SK-MEL-5 (cell line): Measurements from ENCODE around the gene GALM. TPM values are rescaled to one million over a fixed set of nuclear protein-coding genes. Genes with fewer than 3 reads are reported as not detected.
"Not testable (repeated sequence)": the region's sequence is repeated elsewhere in the genome, so short reads cannot be mapped to it uniquely, and the experiment has no call there.

Experiments used
- DNase-seq: peaks from one replicate; pipeline ENCODE4 v3.0.0-alpha.2; 2016; ENCODE audit warnings: low read depth, low spot score
- in situ Hi-C: cut with HindIII; loops from 2 replicates; pipeline ENCODE4 v1.10.0; 2016; ENCODE audit warnings: low sequenced_read_pairs, high pct_unique_total_duplicates, low pct_unique_long_range_greater_than_20kb
- total RNA-seq: library from RNA; depleted of rRNA; stranded (reverse); fragments of >200 nt; shearing (Covaris generic); gene quantifications from 2 replicates; pipeline ENCODE4 v1.2.3, GENCODE V29; 2014

The GALM gene
- total RNA-seq, 1 experiment from 2014 or later, result 38.1 TPM

- peak; percentile 86 for DNase-seq
- in situ Hi-C loops, result no loop called here
These were observed 54.8 kb downstream of the GALM start for GRCh38 chr2:38720613-38721241.

GRCh38 chr2:38722271-38723061 lies 56.6 kb downstream of the GALM start:
- DNase-seq, result no peak
- in situ Hi-C loops, result no loop called here

- no peak for DNase-seq
- in situ Hi-C loops, result no loop called here
These were observed 57.3 kb downstream of the GALM start for GRCh38 chr2:38723173-38723572.

GRCh38 chr2:38727661-38728060 lies 61.7 kb downstream of the GALM start:
- no peak for DNase-seq
- in situ Hi-C loops, result loop anchor here (25.0 kb wide), 1 partner anchor 165 kb away; no protein-coding TSS in a partner anchor

DNA sequence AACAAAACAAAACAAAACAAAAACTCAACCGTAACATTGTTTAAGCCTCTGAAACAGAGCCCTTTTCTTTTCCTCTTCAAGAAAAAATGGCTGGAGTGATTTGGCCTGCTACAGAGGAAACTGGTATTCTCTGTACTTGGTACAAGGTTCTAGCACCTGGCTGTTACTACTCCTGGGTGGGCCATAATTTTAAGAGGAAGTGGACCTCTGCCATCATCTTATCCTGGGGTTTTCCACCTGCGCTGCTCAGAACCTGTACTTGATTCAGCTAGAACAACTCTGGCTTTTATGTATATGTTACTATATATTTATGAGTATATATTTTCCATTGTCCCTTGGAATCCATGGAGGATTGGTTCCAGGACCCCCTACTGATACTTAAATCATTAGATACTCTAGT lies 62.8 kb downstream of the GALM start:
- in situ Hi-C loops, result loop anchor here (25.0 kb wide), 1 partner anchor 166 kb away; no protein-coding TSS in a partner anchor
- DNase-seq, result no peak

GRCh38 chr2:38731090-38731489 lies 65.2 kb downstream of the GALM start:
- in situ Hi-C loops, result loop anchor here (25.0 kb wide), 1 partner anchor 169 kb away; no protein-coding TSS in a partner anchor
- DNase-seq, result no peak

- no peak for DNase-seq
- in situ Hi-C loops, result loop anchor here (25.0 kb wide), 1 partner anchor 169 kb away; no protein-coding TSS in a partner anchor
These were observed 65.8 kb downstream of the GALM start for GRCh38 chr2:38731684-38732221.

DNA sequence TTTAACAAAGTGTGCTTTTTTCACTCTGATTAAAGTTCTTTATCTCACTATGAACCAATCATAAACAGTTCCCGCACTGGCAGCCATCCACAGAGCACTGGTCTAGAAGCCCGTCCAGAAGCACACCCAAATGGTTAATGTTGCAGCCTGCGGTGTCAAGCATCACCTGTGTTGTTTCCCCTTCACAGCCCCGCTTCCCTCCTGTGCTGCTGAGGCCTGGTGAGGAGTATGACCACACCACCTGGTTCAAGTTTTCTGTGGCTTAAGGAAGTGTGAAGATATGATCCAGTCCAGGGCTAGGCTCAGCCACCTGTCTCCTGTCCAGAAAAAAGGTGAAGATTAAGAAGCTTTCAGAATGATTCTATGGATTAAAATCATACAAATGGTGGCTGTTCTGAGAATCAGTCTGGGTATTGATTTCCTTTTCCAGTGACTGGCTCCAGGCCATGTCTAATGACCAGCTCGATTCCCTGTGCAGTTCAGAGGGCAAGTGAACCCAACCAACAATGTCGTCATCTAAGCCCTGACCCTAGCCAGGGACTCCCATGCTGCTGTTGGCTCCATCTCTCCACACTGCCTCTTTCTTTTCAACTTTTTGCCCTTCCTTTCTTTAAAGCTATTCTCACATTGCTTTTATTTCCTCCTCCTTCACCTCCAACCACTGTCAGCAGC lies 67.5 kb downstream of the GALM start:
- in situ Hi-C loops, result loop anchor here (25.0 kb wide), 1 partner anchor 171 kb away; no protein-coding TSS in a partner anchor
- no peak for DNase-seq

DNA sequence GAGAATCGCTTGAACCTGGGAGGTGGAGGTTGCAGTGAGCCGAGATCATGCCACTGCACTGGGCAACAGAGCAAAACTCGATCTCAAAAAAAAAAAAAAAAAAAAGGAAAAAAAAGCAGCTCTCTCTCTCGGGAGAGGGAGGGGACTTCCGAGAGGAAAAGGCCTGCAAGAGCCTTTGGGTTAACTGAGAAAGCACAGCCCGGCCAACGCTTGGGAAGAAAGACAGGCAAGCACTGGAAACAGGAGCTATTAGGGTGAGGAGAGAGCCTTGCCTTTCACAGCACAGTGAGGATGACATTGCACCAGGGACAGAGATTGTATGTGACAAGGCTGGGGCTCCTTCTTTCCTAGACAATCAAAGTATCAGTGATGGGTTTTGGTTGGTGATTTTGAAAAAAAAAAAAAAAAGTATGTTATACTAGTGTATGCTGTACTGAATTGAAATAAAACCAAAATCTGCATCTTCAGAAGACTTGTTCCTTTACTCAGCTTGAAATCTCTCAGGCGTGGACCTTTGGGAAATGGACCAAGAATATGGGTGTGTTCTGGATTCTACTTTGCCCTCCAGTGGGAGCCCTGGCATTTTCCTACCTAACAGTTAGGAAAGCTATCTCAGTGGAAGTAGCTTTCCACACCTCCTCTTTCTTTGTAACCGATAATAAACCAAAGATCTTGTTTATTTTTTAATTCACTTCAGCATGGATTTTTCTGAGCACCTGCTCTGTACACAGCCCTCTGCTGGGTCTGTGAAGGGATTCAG lies 68.6 kb downstream of the GALM start:
- no peak for DNase-seq
- in situ Hi-C loops, result loop anchor here (25.0 kb wide), 1 partner anchor 172 kb away; no protein-coding TSS in a partner anchor

GRCh38 chr2:38735999-38736320 lies 70.0 kb downstream of the GALM start:
- in situ Hi-C loops, result loop anchor here (25.0 kb wide), 1 partner anchor 174 kb away; no protein-coding TSS in a partner anchor
- no peak for DNase-seq

- in situ Hi-C loops, result loop anchor here (25.0 kb wide), 1 partner anchor 175 kb away; no protein-coding TSS in a partner anchor
- not testable (repeated sequence) for DNase-seq
These were observed 71.2 kb downstream of the GALM start for GRCh38 chr2:38737000-38737698.

GRCh38 chr2:38737925-38738324 lies 72.0 kb downstream of the GALM start:
- in situ Hi-C loops, result loop anchor here (25.0 kb wide), 1 partner anchor 176 kb away; no protein-coding TSS in a partner anchor

GRCh38 chr2:38739524-38739923 lies 73.6 kb downstream of the GALM start:
- in situ Hi-C loops, result loop anchor here (25.0 kb wide), 1 partner anchor 177 kb away; no protein-coding TSS in a partner anchor
- DNase-seq, result no peak

More at GRCh38 chr2:38737925-38738324, 72.0 kb downstream of the GALM start:
- no peak for DNase-seq

DNA sequence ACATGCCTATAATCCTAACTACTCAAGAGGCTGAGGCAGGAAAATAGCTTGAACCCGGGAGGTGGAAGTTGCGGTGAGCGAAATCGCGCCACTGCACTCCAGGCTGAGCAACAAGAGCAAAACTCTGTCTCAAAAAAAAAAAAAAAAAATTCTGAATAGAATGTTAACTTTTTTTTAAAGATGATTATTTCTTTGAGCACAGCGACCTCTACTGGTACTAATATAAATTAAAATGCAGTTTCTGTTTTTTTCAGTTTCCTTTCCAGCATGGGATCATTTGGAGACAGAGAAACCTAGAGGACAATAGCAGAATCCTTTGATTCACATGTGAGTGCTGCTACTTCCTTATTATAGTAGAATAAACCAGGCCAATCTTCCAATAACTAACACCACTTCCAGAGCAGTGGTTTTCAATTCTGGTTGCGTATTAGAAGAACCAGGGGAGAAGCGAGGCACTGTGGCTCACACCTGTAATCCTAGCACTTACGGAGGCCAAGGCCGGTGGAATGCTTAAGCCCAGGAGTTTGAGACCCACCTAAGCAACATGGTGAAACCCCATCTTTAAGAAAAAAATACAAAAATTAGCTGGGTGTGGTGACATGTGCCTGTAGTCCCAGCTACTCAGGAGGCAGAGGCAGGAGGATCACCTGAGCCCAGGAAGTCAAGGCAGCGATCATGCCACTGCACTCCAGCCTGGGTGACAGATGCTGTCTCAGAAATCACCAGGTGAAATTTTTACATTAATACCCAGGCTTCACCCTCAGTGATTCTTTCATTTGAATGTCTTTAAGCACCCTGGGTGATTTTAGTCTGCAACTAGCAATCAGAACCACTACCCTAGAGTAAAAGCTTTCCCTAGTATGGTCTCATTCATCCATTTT lies 75.2 kb downstream of the GALM start:
- in situ Hi-C loops, result loop anchor here (25.0 kb wide), 1 partner anchor 179 kb away; no protein-coding TSS in a partner anchor
- DNase-seq, result peak; percentile 78

DNA sequence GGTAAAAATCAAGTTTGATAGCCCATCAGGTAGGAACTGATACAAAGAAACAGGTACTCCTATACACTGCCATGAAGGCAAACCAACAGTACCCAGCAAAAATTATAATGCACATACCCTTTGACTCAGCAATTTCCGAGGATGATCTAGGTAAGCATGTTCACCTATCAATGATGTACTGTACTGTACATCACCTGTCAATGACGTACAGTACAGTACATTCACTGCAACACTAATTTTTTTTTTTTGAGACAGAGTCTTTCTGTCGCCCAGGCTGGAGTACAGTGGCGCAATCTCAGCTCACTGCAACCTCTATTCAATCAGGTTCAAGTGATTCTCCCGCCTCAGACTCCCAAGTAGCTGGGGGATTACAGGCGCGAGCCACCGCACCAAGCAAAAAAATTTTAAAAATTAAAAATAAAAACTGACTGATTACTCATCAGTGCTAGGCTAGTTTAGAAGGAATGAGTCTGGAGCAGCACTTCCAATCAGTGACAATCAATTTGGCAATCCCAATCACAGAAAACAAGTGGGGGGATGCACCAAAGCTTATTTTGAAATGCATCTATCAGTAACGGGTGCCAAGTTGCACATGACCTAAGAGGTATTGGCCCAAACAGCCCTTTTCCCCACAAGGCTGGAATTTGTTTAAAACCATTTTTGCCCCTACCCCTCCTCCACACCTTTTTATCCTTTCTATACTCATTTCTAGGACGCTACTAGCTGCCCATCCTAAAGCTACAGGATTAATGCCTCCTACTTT lies 77.1 kb downstream of the GALM start:
- in situ Hi-C loops, result loop anchor here (25.0 kb wide), 1 partner anchor 181 kb away; no protein-coding TSS in a partner anchor

More for the DNA sequence above, 77.1 kb downstream of the GALM start:
- no peak for DNase-seq
